ENCODE measurements around the gene SH3GL1.

The SH3GL1 gene

GRCh38 chr19:4431808-4432674, 31.7 kb upstream of the SH3GL1 start:
- DNase-seq: no peak

GRCh38 chr19:4431296-4431695, 30.9 kb upstream of the SH3GL1 start:
- no peak for DNase-seq

GRCh38 chr19:4430760-4431159, 30.4 kb upstream of the SH3GL1 start:
- no peak for DNase-seq

- DNase-seq: no peak
Measured at GRCh38 chr19:4429771-4430171, 29.4 kb upstream of the SH3GL1 start.

- no peak for DNase-seq
Measured at GRCh38 chr19:4429256-4429655, 28.9 kb upstream of the SH3GL1 start.

GRCh38 chr19:4428326-4428975, 28.1 kb upstream of the SH3GL1 start:
- DNase-seq: no peak

GRCh38 chr19:4425537-4425936, 25.2 kb upstream of the SH3GL1 start:
- no peak for DNase-seq

- DNase-seq: no peak
Measured at GRCh38 chr19:4423416-4424126, 23.2 kb upstream of the SH3GL1 start.

- DNase-seq: no peak
Measured at GRCh38 chr19:4416268-4416667, 15.9 kb upstream of the SH3GL1 start.

- no peak for DNase-seq
Measured at GRCh38 chr19:4415352-4415751, 15.0 kb upstream of the SH3GL1 start.

GRCh38 chr19:4414800-4415321, 14.5 kb upstream of the SH3GL1 start:
- DNase-seq: no peak

- DNase-seq: no peak
Measured at GRCh38 chr19:4414144-4414799, 13.9 kb upstream of the SH3GL1 start.

GRCh38 chr19:4413588-4413987, 13.2 kb upstream of the SH3GL1 start:
- no peak for DNase-seq

GRCh38 chr19:4409123-4409933, 9.0 kb upstream of the SH3GL1 start:
- DNase-seq: no peak

GRCh38 chr19:4406626-4407025, 6.3 kb upstream of the SH3GL1 start:
- DNase-seq: no peak

GRCh38 chr19:4405977-4406376, 5.6 kb upstream of the SH3GL1 start:
- DNase-seq: no peak

GRCh38 chr19:4403005-4403761, 2.8 kb upstream of the SH3GL1 start:
- DNase-seq: no peak

GRCh38 chr19:4402171-4403004, 2.0 kb upstream of the SH3GL1 start, which contains the start of gene CHAF1A:
CHAF1A (plus strand) TSS chr19:4402640; CDS start chr19:4402763, 123 bp downstream.
- peak; percentile 96 for DNase-seq

- no peak for DNase-seq
Measured at GRCh38 chr19:4401769-4402170, 1.4 kb upstream of the SH3GL1 start.

GRCh38 chr19:4399812-4400134, 574 bp downstream of the SH3GL1 start:
- no peak for DNase-seq

Measured in activated T-cell treated with anti-CD3 and anti-CD28 coated beads, Interleukin-2, amount 50 U/mL, for 1 hour (primary cell).